Vagina (tissue), 2 donors: Measurements from ENCODE around the gene STK32B.

ENCODE experiments used
- CTCF ChIP-seq, 3 experiments: fragments of 450-650 bp in 2 of 3; fragments of 200-600 bp in 1 of 3; sonication (generic) in 1 of 3; IDR thresholded peaks; one replicate each; pipeline ENCODE4 v1.5.1; 2017 to 2019; ENCODE audit warnings: antibody characterized with exemption in 3 of 3, mild to moderate bottlenecking in 2 of 3, moderate library complexity in 2 of 3
- POLR2AphosphoS5 ChIP-seq, 2 donors: sonication (generic); formaldehyde crosslinking; IDR thresholded peaks; one replicate each; pipeline ENCODE4 v1.9.0; 2017; ENCODE audit warnings: antibody characterized with exemption in 2 of 2, mild to moderate bottlenecking in 2 of 2, low read depth in 1 of 2; ENCODE audit not compliant: insufficient read depth in 1 of 2

GRCh38 chr4:5421416-5421815 lies 370.1 kb downstream of the STK32B start:
- TF ChIP-seq CTCF (IDR thresholded peaks at IDR 0.05) (no peak), POLR2AphosphoS5 (IDR thresholded peaks at IDR 0.05; ENCODE audit: insufficient read depth in 1 of 2, low read depth in 1 of 2) (no peak)
